Spleen (tissue), 11 donors: ENCODE results near the gene OR13D1. TPM values are rescaled to one million over a fixed set of nuclear protein-coding genes. Genes with fewer than 3 reads are reported as not detected.

ENCODE experiments used
- DNase-seq: peaks from one replicate; pipeline ENCODE4 v3.0.0-alpha.2; 2020
- H3K27ac ChIP-seq, 8 donors: fragments of 200-600 bp; sonication (generic) in 7 of 8; 1 replicate in 4 of 8; 2 replicates in 4 of 8; pipeline versions ENCODE4 v1.5.0 to v1.8.0; 2016 to 2021; ENCODE audit warnings: inconsistent platforms in 4 of 8, mild to moderate bottlenecking in 4 of 8, moderate library complexity in 1 of 8
- H3K27me3 ChIP-seq, 7 donors: fragments of 200-600 bp; sonication (generic) in 6 of 7; replicated peaks in 1 of 7; 1 replicate in 4 of 7; 2 replicates in 3 of 7; pipeline versions ENCODE4 v1.5.0 to v1.8.0; 2016 to 2021; ENCODE audit warnings: inconsistent platforms in 3 of 7, mild to moderate bottlenecking in 1 of 7
- H3K36me3 ChIP-seq, 6 donors: fragments of 200-600 bp; sonication (generic) in 5 of 6; 1 replicate in 4 of 6; 2 replicates in 2 of 6; pipeline versions ENCODE4 v1.5.0 to v1.8.0; 2016 to 2021; ENCODE audit warnings: inconsistent platforms in 2 of 6
- H3K4me1 ChIP-seq, 6 donors: fragments of 200-600 bp; sonication (generic) in 5 of 6; 1 replicate in 3 of 6; 2 replicates in 3 of 6; pipeline versions ENCODE4 v1.5.0 to v1.8.0; 2016 to 2021; ENCODE audit warnings: inconsistent platforms in 3 of 6
- H3K4me3 ChIP-seq, 8 donors: fragments of 200-600 bp; sonication (generic) in 7 of 8; 1 replicate in 4 of 8; 2 replicates in 4 of 8; pipeline versions ENCODE4 v1.5.0 to v1.8.0; 2016 to 2021; ENCODE audit warnings: inconsistent platforms in 4 of 8, mild to moderate bottlenecking in 4 of 8, moderate library complexity in 2 of 8
- H3K9me3 ChIP-seq, 8 donors: fragments of 200-600 bp; sonication (generic) in 7 of 8; 1 replicate in 4 of 8; 2 replicates in 4 of 8; pipeline versions ENCODE4 v1.5.0 to v1.8.0; 2016 to 2021; ENCODE audit warnings: inconsistent platforms in 4 of 8
- CTCF ChIP-seq, 11 experiments: fragments of 200-600 bp in 7 of 11; fragments of 450-650 bp in 4 of 11; sonication (generic) in 4 of 11; IDR thresholded peaks in 8 of 11; conservative IDR thresholded peaks in 3 of 11; 1 replicate in 7 of 11; 2 replicates in 4 of 11; pipeline versions ENCODE4 v1.4.0 to v1.8.0; 2016 to 2021; ENCODE audit warnings: antibody characterized with exemption in 11 of 11, inconsistent platforms in 4 of 11, mild to moderate bottlenecking in 1 of 11
- POLR2A ChIP-seq, 3 donors: fragments of 450-650 bp; IDR thresholded peaks; one replicate each; pipeline ENCODE4 v1.5.1; 2017; ENCODE audit warnings: antibody characterized with exemption in 3 of 3, mild to moderate bottlenecking in 1 of 3
- POLR2AphosphoS5 ChIP-seq, 3 donors: sonication (generic); formaldehyde crosslinking; IDR thresholded peaks; one replicate each; pipeline ENCODE4 v1.5.1; 2017; ENCODE audit warnings: antibody characterized with exemption in 3 of 3
- WGBS, 5 donors: extraction: QIAGEN DNeasy Blood & Tissue Kit in 3 of 5; methylation state at CpG; one replicate each; pipeline versions ENCODE4 v1.1.5 to v1.1.7; 2013 to 2018; 5-methylcytosine and 5-hydroxymethylcytosine counted together
- intact Hi-C: fragments of 100-400 bp; cut with DNase I; formaldehyde crosslinking; loops from one replicate; pipeline ENCODE4 v1.15.0; 2023; ENCODE audit warnings: low total_unique reads
- polyA plus RNA-seq, 3 donors: library from polyadenylated mRNA; stranded (reverse); fragments of 200-250 nt; gene quantifications; one replicate each; pipeline ENCODE4 v1.2.1, GENCODE V29; 2013
- total RNA-seq, 7 donors: library from RNA; depleted of rRNA in 3 of 7; stranded (reverse); fragments of >200 nt in 3 of 7; fragmentation: NEBNext Ultra II Directional in 4 of 7; extraction: Animal tissue kit (Norgen Biotek cat#: 25700) in 4 of 7; gene quantifications; one replicate each; pipeline versions ENCODE4 v1.1.0 to v1.2.1, GENCODE V29; 2016 to 2021
- donor health status: healthy with polysubstance abuse.
- donor health status: DM: no; HTN: no; CAD: no; lungs with moderate emphysema.
- donor health status: DM: no; HTN: no; CAD: no.
- donor health status: Bipolar disorder and iron deficiency.
- donor health status: healthy.
- donor health status: DM: no; HTN: no; CAD: no.
- donor health status: DM: yes; HTN: yes; CAD: no.

Gene OR13D1
- total and polyA plus RNA-seq, 10 donors, result not detected

GRCh38 chr9:104738452-104738851 lies 44.1 kb downstream of the OR13D1 start:
- Histone ChIP-seq H3K27ac (no peak overlapping the region), H3K27me3 (no peaks in the 10 kb centered on the region), H3K4me1 (peaks cover 0 to 11% (median 0%) of the 10 kb centered on the region in 6 donors), H3K4me3 (no peak overlapping the region), H3K36me3 (no peaks in the 10 kb centered on the region), H3K9me3 (no peaks in the 10 kb centered on the region)
- no peak for TF ChIP-seq POLR2A (IDR thresholded peaks at IDR 0.05)
- no peak for TF ChIP-seq CTCF (IDR thresholded peaks at IDR 0.05 in 8 of 11, conservative IDR thresholded peaks at IDR 0.05 in 3 of 11)
- no peak for TF ChIP-seq POLR2AphosphoS5 (IDR thresholded peaks at IDR 0.05)
- intact Hi-C loops, result no loop called here
- no peak for DNase-seq
- 68 to 82% (median 76%) methylated on average over 3 of the region's 3 CpGs for WGBS, 5 donors

DNA sequence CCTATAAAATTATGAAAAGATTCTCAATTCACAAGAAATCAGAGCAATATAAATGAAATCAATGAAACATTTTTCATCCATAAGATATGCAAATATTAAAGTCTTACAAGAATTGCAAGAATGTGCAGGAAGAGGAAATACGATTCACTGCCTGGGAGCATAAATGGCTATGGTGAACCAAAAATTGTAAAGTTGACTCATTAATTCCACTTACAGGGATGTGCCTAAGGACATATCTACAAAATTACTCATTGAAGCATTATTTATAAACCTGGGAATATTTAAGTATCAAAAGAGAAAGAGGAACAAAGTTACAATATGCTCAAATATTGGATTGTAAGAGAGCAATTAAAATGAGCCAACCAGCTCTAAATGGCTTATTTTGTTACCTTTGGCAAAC lies 46.3 kb downstream of the OR13D1 start:
- Histone ChIP-seq H3K36me3 (no peaks in the 10 kb centered on the region), H3K27ac (no peak overlapping the region), H3K27me3 (no peaks in the 10 kb centered on the region), H3K4me3 (no peak overlapping the region), H3K4me1 (peaks cover 0 to 11% (median 0%) of the 10 kb centered on the region in 6 donors), H3K9me3 (no peaks in the 10 kb centered on the region)
- TF ChIP-seq CTCF (IDR thresholded peaks at IDR 0.05 in 8 of 11, conservative IDR thresholded peaks at IDR 0.05 in 3 of 11) (no peak), POLR2AphosphoS5 (IDR thresholded peaks at IDR 0.05) (no peak), POLR2A (IDR thresholded peaks at IDR 0.05) (no peak)
- 26 to 68% (median 44%) methylated on average over 1 of the region's 1 CpG for WGBS, 5 donors
- DNase-seq, result no peak
- intact Hi-C loops, result no loop called here

DNA sequence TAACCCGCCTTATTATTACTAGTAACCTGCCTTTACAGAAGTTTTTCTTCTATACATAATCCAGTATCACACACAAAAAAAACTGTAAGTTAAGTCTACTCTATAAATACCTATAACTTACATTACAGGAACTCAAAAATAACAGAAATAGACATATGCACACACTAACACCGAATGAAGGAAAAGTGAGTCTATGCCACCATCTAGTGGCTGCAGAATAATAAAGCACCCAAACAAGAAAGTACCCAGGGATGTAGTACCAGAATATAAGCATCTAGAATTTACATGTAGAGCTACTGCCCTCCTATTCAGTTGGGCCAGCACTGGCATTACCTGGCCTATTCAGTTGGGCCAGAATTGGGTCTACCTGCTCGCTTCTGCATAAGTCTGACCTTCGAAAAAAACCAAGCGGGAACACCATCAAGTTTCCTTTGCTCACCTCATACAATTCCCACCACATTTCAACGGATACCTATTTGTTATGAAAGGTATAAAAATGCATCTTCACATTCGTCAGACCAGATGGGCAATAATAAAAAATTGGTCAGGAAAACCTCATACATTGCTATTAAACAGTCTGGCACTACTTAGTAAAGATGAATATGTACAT lies 49.2 kb downstream of the OR13D1 start:
- no peak for DNase-seq
- peak; percentile 59 to 81 (median 73) for TF ChIP-seq CTCF (IDR thresholded peaks at IDR 0.05 in 8 of 11, conservative IDR thresholded peaks at IDR 0.05 in 3 of 11)
- no peak for TF ChIP-seq POLR2AphosphoS5 (IDR thresholded peaks at IDR 0.05)
- no peak for TF ChIP-seq POLR2A (IDR thresholded peaks at IDR 0.05)
- intact Hi-C loops, result no loop called here
- H3K27ac ChIP-seq, result no peak overlapping the region
- peaks cover 1 to 31% (median 10%) of the 10 kb centered on the region in 6 donors for H3K4me1 ChIP-seq
- WGBS, 5 donors, result 41 to 49% (median 41%) methylated on average over 7 of the region's 7 CpGs
- no peak overlapping the region for H3K4me3 ChIP-seq
- H3K36me3 ChIP-seq, result no peaks in the 10 kb centered on the region
- no peaks in the 10 kb centered on the region for H3K27me3 ChIP-seq
- H3K9me3 ChIP-seq, result no peaks in the 10 kb centered on the region

Other genes starting within 250 kb of the OR13D1 start
- not detected for gene OR13F1, start 190.3 kb upstream of the OR13D1 start, total RNA-seq
- not detected for gene OR13F1, start 190.3 kb upstream of the OR13D1 start, polyA plus RNA-seq
- gene OR13C4, start 167.3 kb upstream of the OR13D1 start, total RNA-seq, result not detected
- not detected for gene OR13C4, start 167.3 kb upstream of the OR13D1 start, polyA plus RNA-seq
- gene OR13C3, start 157.7 kb upstream of the OR13D1 start, total RNA-seq, result not detected
- not detected for gene OR13C3, start 157.7 kb upstream of the OR13D1 start, polyA plus RNA-seq
- gene OR13C8, start 125.3 kb upstream of the OR13D1 start, total RNA-seq, result not detected
- gene OR13C8, start 125.3 kb upstream of the OR13D1 start, polyA plus RNA-seq, result not detected
- gene OR13C5, start 95.1 kb upstream of the OR13D1 start, total RNA-seq, result under 1 TPM in 1 of 7 donors, not detected in 6; 0.70 TPM
- gene OR13C5, start 95.1 kb upstream of the OR13D1 start, polyA plus RNA-seq, result not detected
- not detected for gene OR13C2, start 88.9 kb upstream of the OR13D1 start, total RNA-seq
- not detected for gene OR13C2, start 88.9 kb upstream of the OR13D1 start, polyA plus RNA-seq
- gene OR13C9, start 76.3 kb upstream of the OR13D1 start, total RNA-seq, result not detected
- gene OR13C9, start 76.3 kb upstream of the OR13D1 start, polyA plus RNA-seq, result not detected
- gene NIPSNAP3A, start 53.2 kb downstream of the OR13D1 start, total RNA-seq, result 10 to 100 TPM; 20.8 to 28.5 (median 23.8) TPM
- gene NIPSNAP3A, start 53.2 kb downstream of the OR13D1 start, polyA plus RNA-seq, result 10 to 100 TPM; 17.2 to 27.9 (median 23.0) TPM
- gene NIPSNAP3B, start 69.6 kb downstream of the OR13D1 start, total RNA-seq, result 1 to 10 TPM; 1.9 to 4.8 (median 4.3) TPM
- gene NIPSNAP3B, start 69.6 kb downstream of the OR13D1 start, polyA plus RNA-seq, result 1 to 10 TPM; 2.2 to 3.3 (median 2.8) TPM
- 10 to 100 TPM; 55.0 to 78.4 (median 68.3) TPM for gene ABCA1, start 233.6 kb downstream of the OR13D1 start, total RNA-seq
- 1 to 10 TPM; 4.5 to 5.0 (median 4.7) TPM for gene ABCA1, start 233.6 kb downstream of the OR13D1 start, polyA plus RNA-seq